GM12878 (cell line): Measurements from ENCODE around the gene BRINP3.

Experiments
- ATF7 ChIP-seq: fragments of 450-650 bp; IDR thresholded peaks from 2 replicates; pipeline ENCODE4 v1.6.1; 2016; ENCODE audit warnings: low read depth, mild to moderate bottlenecking
- BHLHE40 ChIP-seq, 2 experiments: fragments of 450-650 bp in 1 of 2; IDR thresholded peaks; 2 replicates each; pipeline ENCODE4 v1.6.1; 2011 to 2017; ENCODE audit warnings: low read depth in 2 of 2, borderline replicate concordance in 1 of 2, improper control_type of control experiment in 1 of 2, low read length in 1 of 2, mild to moderate bottlenecking in 1 of 2
- CTCF ChIP-seq, 3 experiments: IDR thresholded peaks in 2 of 3; conservative IDR thresholded peaks in 1 of 3; 2 replicates each; pipeline ENCODE4 v1.5.1; 2011; ENCODE audit warnings: low read depth in 3 of 3, low read length in 3 of 3, mild to moderate bottlenecking in 3 of 3, control low read depth in 2 of 3, moderate library complexity in 2 of 3, inconsistent platforms in 1 of 3, mixed read lengths in 1 of 3; ENCODE audit not compliant: control insufficient read depth in 2 of 3, insufficient read depth in 1 of 3; ENCODE audit errors: extremely low read depth in 1 of 3
- EZH2 ChIP-seq: IDR thresholded peaks from 2 replicates; pipeline ENCODE4 v1.6.1; 2012; ENCODE audit warnings: low read depth, mild to moderate bottlenecking, control low read depth, inconsistent platforms, low read length, borderline replicate concordance; ENCODE audit not compliant: control insufficient read depth
- FOS ChIP-seq: IDR thresholded peaks from 3 replicates; pipeline ENCODE4 v1.6.1; 2011; ENCODE audit warnings: borderline replicate concordance; ENCODE audit not compliant: insufficient read length; ENCODE audit errors: extremely low read depth
- IKZF2 ChIP-seq, 2 experiments: fragments of 450-650 bp; IDR thresholded peaks; 2 replicates each; pipeline ENCODE4 v1.6.1; 2017; ENCODE audit warnings: mild to moderate bottlenecking in 2 of 2, moderate library complexity in 2 of 2
- NR2C2 ChIP-seq: IDR thresholded peaks from 2 replicates; pipeline ENCODE4 v1.6.1; 2011; ENCODE audit warnings: borderline replicate concordance, low read depth; ENCODE audit not compliant: control insufficient read depth, insufficient read length
- PBX3 ChIP-seq: IDR thresholded peaks from 2 replicates; pipeline ENCODE4 v1.6.1; 2011; ENCODE audit warnings: mild to moderate bottlenecking, low read depth, low read length, moderate library complexity; ENCODE audit not compliant: insufficient replicate concordance
- SIN3A ChIP-seq: IDR thresholded peaks from 2 replicates; pipeline ENCODE4 v1.6.1; 2012; ENCODE audit warnings: low read depth, low read length, improper control_type of control experiment
- SMAD1 ChIP-seq: fragments of 450-650 bp; IDR thresholded peaks from 2 replicates; pipeline ENCODE4 v1.6.1; 2018; ENCODE audit warnings: mild to moderate bottlenecking, low read depth; ENCODE audit not compliant: partially characterized antibody
- TF ChIP-seq, protein P1 (sequence below): IDR thresholded peaks from 2 replicates; pipeline ENCODE4 v1.6.1; 2012; ENCODE audit warnings: mild to moderate bottlenecking, low read depth, low read length
- TF ChIP-seq, protein P2 (sequence below): fragments of 450-650 bp; formaldehyde crosslinking; IDR thresholded peaks from 2 replicates; pipeline ENCODE4 v1.4.0; 2020; ENCODE audit warnings: mild to moderate bottlenecking, moderate library complexity

DNA sequence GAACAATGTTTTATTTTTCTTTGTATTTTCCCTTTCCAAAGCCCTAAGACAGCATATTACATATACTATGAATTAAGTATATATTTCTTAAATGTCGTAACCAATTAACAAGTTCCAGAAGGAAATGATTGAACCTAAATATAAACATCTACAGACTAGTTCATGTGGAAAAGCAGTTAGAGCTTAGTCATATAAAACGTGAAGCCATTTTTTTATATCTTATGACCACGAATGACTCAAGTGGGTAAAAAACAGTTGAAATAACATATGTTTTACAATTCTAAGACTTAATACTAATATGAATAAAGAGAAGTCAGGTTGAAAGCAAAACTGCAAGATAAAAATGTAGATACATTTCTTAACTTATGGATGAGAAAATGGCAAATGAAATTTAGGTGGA is 307.3 kb downstream of the BRINP3 start:
- TF ChIP-seq, protein P1, sequence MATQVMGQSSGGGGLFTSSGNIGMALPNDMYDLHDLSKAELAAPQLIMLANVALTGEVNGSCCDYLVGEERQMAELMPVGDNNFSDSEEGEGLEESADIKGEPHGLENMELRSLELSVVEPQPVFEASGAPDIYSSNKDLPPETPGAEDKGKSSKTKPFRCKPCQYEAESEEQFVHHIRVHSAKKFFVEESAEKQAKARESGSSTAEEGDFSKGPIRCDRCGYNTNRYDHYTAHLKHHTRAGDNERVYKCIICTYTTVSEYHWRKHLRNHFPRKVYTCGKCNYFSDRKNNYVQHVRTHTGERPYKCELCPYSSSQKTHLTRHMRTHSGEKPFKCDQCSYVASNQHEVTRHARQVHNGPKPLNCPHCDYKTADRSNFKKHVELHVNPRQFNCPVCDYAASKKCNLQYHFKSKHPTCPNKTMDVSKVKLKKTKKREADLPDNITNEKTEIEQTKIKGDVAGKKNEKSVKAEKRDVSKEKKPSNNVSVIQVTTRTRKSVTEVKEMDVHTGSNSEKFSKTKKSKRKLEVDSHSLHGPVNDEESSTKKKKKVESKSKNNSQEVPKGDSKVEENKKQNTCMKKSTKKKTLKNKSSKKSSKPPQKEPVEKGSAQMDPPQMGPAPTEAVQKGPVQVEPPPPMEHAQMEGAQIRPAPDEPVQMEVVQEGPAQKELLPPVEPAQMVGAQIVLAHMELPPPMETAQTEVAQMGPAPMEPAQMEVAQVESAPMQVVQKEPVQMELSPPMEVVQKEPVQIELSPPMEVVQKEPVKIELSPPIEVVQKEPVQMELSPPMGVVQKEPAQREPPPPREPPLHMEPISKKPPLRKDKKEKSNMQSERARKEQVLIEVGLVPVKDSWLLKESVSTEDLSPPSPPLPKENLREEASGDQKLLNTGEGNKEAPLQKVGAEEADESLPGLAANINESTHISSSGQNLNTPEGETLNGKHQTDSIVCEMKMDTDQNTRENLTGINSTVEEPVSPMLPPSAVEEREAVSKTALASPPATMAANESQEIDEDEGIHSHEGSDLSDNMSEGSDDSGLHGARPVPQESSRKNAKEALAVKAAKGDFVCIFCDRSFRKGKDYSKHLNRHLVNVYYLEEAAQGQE, result no peak
- TF ChIP-seq EZH2 (no peak), SMAD1 (no peak), BHLHE40 (IDR thresholded peaks at IDR 0.05; ENCODE audit: borderline replicate concordance in 1 of 2, low read depth in 2 of 2, low read length in 1 of 2) (no peak), ATF7 (no peak), CTCF (IDR thresholded peaks at IDR 0.05 in 2 of 3, conservative IDR thresholded peaks at IDR 0.05 in 1 of 3; ENCODE audit: control insufficient read depth in 2 of 3, extremely low read depth in 1 of 3, insufficient read depth in 1 of 3, low read depth in 3 of 3, low read length in 3 of 3) (no peak), IKZF2 (IDR thresholded peaks at IDR 0.05) (no peak), PBX3 (no peak), SIN3A (no peak), NR2C2 (no peak), FOS (no peak)
- TF ChIP-seq, protein P2, sequence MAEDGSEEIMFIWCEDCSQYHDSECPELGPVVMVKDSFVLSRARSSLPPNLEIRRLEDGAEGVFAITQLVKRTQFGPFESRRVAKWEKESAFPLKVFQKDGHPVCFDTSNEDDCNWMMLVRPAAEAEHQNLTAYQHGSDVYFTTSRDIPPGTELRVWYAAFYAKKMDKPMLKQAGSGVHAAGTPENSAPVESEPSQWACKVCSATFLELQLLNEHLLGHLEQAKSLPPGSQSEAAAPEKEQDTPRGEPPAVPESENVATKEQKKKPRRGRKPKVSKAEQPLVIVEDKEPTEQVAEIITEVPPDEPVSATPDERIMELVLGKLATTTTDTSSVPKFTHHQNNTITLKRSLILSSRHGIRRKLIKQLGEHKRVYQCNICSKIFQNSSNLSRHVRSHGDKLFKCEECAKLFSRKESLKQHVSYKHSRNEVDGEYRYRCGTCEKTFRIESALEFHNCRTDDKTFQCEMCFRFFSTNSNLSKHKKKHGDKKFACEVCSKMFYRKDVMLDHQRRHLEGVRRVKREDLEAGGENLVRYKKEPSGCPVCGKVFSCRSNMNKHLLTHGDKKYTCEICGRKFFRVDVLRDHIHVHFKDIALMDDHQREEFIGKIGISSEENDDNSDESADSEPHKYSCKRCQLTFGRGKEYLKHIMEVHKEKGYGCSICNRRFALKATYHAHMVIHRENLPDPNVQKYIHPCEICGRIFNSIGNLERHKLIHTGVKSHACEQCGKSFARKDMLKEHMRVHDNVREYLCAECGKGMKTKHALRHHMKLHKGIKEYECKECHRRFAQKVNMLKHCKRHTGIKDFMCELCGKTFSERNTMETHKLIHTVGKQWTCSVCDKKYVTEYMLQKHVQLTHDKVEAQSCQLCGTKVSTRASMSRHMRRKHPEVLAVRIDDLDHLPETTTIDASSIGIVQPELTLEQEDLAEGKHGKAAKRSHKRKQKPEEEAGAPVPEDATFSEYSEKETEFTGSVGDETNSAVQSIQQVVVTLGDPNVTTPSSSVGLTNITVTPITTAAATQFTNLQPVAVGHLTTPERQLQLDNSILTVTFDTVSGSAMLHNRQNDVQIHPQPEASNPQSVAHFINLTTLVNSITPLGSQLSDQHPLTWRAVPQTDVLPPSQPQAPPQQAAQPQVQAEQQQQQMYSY (CRISPR knock-in tag), result no peak
